ENCODE data around the gene SP100. TPM values are rescaled to one million over a fixed set of nuclear protein-coding genes. Genes with fewer than 3 reads are reported as not detected.
"Not testable (repeated sequence)": the region's sequence is repeated elsewhere in the genome, so short reads cannot be mapped to it uniquely, and the experiment has no call there.

Gene SP100
- total RNA-seq, 2 experiments from 2014 or later = 242 to 243 TPM

DNA sequence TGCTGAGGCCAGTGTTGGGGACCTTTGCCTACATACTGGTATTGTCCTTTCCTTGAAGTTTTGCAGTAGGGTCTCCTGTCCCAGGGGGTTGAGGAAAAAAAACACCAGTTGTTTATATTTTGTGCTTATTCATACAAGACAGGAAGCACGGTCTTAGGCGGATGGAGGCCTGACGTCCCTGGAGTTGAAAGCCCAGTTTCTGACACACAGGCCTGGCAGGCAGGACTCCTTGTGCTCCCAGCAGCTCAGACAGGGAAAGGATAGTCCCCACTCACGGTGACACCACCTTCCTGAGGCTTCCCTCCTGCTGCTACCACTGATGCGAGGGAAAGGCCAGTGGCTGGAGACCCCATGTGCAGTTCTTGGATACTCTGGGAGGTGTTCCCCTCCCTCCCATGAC, 15.5 kb upstream of the SP100 start:
- POLR2A ChIA-PET = no interaction called here
- Mint-ChIP-seq H3K36me3 (ENCODE audit: low read depth) (peaks cover 92% of the 10 kb centered on the region), H3K9me3 (peaks cover 2% of the 10 kb centered on the region), H3K4me3 (no peak overlapping the region), H3K4me1 (ENCODE audit: low read depth) (no peaks in the 10 kb centered on the region), H3K27ac (no peak overlapping the region), H3K27me3 (no peaks in the 10 kb centered on the region)
- DNase-seq = no peak
- CTCF ChIA-PET = no interaction called here
- Histone ChIP-seq H3K9me3 (ENCODE audit: control insufficient read depth in 1 of 2, insufficient read depth in 1 of 2, low read length in 2 of 2) (peaks cover 5 to 8% of the 10 kb centered on the region in 2 experiments), H3K36me3 (ENCODE audit: insufficient read depth, low read length) (peaks cover 77% of the 10 kb centered on the region), H3K27me3 (ENCODE audit: control insufficient read depth in 1 of 2, insufficient read depth in 2 of 2, low read length in 2 of 2) (no peaks in the 10 kb centered on the region), H3K4me3 (ENCODE audit: low read length) (no peak overlapping the region), H3K27ac (ENCODE audit: low read depth in 1 of 2, low read length in 2 of 2) (no peak overlapping the region), H3K4me1 (ENCODE audit: insufficient read depth, low read length) (no peaks in the 10 kb centered on the region)
- intact Hi-C loops (cut with DNase I, micrococcal nuclease) = no loop called here
- ATAC-seq (ENCODE audit: poor library complexity) = no peak
- TF ChIP-seq, protein P1, sequence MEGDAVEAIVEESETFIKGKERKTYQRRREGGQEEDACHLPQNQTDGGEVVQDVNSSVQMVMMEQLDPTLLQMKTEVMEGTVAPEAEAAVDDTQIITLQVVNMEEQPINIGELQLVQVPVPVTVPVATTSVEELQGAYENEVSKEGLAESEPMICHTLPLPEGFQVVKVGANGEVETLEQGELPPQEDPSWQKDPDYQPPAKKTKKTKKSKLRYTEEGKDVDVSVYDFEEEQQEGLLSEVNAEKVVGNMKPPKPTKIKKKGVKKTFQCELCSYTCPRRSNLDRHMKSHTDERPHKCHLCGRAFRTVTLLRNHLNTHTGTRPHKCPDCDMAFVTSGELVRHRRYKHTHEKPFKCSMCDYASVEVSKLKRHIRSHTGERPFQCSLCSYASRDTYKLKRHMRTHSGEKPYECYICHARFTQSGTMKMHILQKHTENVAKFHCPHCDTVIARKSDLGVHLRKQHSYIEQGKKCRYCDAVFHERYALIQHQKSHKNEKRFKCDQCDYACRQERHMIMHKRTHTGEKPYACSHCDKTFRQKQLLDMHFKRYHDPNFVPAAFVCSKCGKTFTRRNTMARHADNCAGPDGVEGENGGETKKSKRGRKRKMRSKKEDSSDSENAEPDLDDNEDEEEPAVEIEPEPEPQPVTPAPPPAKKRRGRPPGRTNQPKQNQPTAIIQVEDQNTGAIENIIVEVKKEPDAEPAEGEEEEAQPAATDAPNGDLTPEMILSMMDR (IDR thresholded peaks at IDR 0.05) = no peak

DNA sequence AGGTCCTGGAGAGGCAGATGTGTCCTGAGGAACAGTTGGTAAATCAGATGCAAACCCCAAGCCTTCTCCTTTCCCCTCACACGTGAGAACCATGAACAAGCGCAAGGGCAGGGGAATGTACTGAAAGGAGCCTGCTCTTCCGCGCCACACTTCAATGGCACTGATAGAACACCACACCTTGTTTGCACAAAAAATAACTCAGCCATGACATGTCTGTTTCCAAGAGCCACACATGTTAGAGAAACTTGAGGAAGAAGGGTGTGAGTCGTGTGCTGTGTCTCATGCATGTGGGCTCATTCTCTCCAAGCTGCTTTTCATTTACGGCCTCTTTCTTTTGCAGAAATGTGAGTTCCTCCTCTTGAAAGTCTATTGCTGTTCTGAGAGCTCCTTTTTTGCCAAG, 15.0 kb upstream of the SP100 start:
- intact Hi-C loops (cut with DNase I, micrococcal nuclease); H3K9me3 Mint-ChIP-seq; H3K4me1 Mint-ChIP-seq (ENCODE audit: low read depth); ATAC-seq (ENCODE audit: poor library complexity); H3K4me3 ChIP-seq (ENCODE audit: low read length); H3K4me3 Mint-ChIP-seq; H3K9me3 ChIP-seq (ENCODE audit: control insufficient read depth in 1 of 2, insufficient read depth in 1 of 2, low read length in 2 of 2); H3K27me3 ChIP-seq (ENCODE audit: control insufficient read depth in 1 of 2, insufficient read depth in 2 of 2, low read length in 2 of 2); H3K4me1 ChIP-seq (ENCODE audit: insufficient read depth, low read length); CTCF ChIA-PET; H3K27ac Mint-ChIP-seq; H3K27me3 Mint-ChIP-seq; DNase-seq; POLR2A ChIA-PET; H3K27ac ChIP-seq (ENCODE audit: low read depth in 1 of 2, low read length in 2 of 2): not testable (repeated sequence)
- peaks cover 77% of the 10 kb centered on the region for H3K36me3 ChIP-seq (ENCODE audit: insufficient read depth, low read length)
- H3K36me3 Mint-ChIP-seq (ENCODE audit: low read depth) = peaks cover 92% of the 10 kb centered on the region

DNA sequence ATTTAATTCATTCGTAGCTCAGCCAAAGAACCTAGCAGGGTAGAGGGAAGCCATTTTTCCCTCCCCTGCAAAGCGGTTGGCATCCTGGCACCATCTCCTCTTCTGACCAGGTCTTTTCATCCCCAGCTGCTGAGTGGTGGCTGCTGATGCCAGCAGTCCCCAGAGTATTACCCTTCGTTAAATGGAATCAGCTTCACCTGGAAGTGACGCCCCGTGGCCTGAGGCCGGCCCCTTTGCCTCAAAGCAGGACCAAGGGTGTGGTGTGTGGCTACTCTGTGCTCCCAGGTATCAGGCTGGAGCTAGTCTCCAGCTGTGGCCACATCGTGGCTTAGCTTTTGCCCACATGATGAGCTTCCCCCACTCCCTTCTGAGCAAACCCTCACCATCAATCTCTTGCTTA, 12.3 kb upstream of the SP100 start:
- Histone ChIP-seq H3K36me3 (ENCODE audit: insufficient read depth, low read length) (peaks cover 65% of the 10 kb centered on the region), H3K4me3 (ENCODE audit: low read length) (no peak overlapping the region), H3K27me3 (ENCODE audit: control insufficient read depth in 1 of 2, insufficient read depth in 2 of 2, low read length in 2 of 2) (no peaks in the 10 kb centered on the region), H3K4me1 (ENCODE audit: insufficient read depth, low read length) (peaks cover 4% of the 10 kb centered on the region), H3K9me3 (ENCODE audit: control insufficient read depth in 1 of 2, insufficient read depth in 1 of 2, low read length in 2 of 2) (no peaks in the 10 kb centered on the region), H3K27ac (ENCODE audit: low read depth in 1 of 2, low read length in 2 of 2) (no peak overlapping the region)
- intact Hi-C loops (cut with DNase I, micrococcal nuclease) = no loop called here
- H3K27me3 Mint-ChIP-seq = no peaks in the 10 kb centered on the region
- ChIA-PET POLR2A (interaction anchor here (1.3 to 1.4 kb wide), 2 partner anchors 77 to 81 kb away, joined by 3 to 4 read pairs; partner anchors contain the start of gene SP140L), CTCF (no interaction called here)
- H3K36me3 Mint-ChIP-seq (ENCODE audit: low read depth) = peaks cover 79% of the 10 kb centered on the region
- H3K4me3 Mint-ChIP-seq = no peak overlapping the region
- ATAC-seq (ENCODE audit: poor library complexity) (no peak), DNase-seq (no peak)
- TF ChIP-seq, protein P1 (IDR thresholded peaks at IDR 0.05) = no peak
- H3K27ac Mint-ChIP-seq = no peak overlapping the region
- no peaks in the 10 kb centered on the region for H3K9me3 Mint-ChIP-seq
- peaks cover 24% of the 10 kb centered on the region for H3K4me1 Mint-ChIP-seq (ENCODE audit: low read depth)

DNA sequence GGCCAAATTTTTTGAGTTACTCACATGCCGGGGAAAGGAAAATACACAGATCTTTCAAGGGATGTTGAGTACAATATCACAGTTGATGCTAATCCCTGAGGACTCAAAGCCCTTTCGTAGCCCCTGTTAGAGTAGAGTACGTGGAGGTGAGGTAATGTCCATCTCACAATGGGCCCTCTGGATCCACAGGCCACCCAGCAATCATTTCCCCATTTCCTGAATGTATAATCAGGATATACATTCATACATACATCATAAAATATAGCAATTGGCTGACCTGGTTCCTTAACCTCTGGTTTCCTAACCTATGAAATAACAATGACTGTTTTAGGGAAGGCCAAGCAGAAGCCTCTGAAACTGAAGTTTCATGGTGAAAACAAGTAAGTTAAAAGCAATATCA, 10.2 kb upstream of the SP100 start:
- peaks cover 45% of the 10 kb centered on the region for H3K36me3 ChIP-seq (ENCODE audit: insufficient read depth, low read length)
- H3K27me3 Mint-ChIP-seq = no peaks in the 10 kb centered on the region
- peaks cover 59% of the 10 kb centered on the region for H3K36me3 Mint-ChIP-seq (ENCODE audit: low read depth)
- no peaks in the 10 kb centered on the region for H3K9me3 Mint-ChIP-seq
- H3K4me1 ChIP-seq (ENCODE audit: insufficient read depth, low read length) = peaks cover 22% of the 10 kb centered on the region
- ChIA-PET CTCF (no interaction called here), POLR2A (no interaction called here)
- peak overlapping the region; percentile 14 for H3K27ac Mint-ChIP-seq
- intact Hi-C loops (cut with DNase I, micrococcal nuclease) = no loop called here
- ATAC-seq (ENCODE audit: poor library complexity) (no peak), DNase-seq (no peak)
- H3K27ac ChIP-seq (ENCODE audit: low read depth in 1 of 2, low read length in 2 of 2) = no peak overlapping the region
- no peak overlapping the region for H3K4me3 ChIP-seq (ENCODE audit: low read length)
- TF ChIP-seq, protein P1 (IDR thresholded peaks at IDR 0.05) = no peak
- no peak overlapping the region for H3K4me3 Mint-ChIP-seq
- H3K27me3 ChIP-seq (ENCODE audit: control insufficient read depth in 1 of 2, insufficient read depth in 2 of 2, low read length in 2 of 2) = no peaks in the 10 kb centered on the region
- no peaks in the 10 kb centered on the region for H3K9me3 ChIP-seq (ENCODE audit: control insufficient read depth in 1 of 2, insufficient read depth in 1 of 2, low read length in 2 of 2)
- H3K4me1 Mint-ChIP-seq (ENCODE audit: low read depth) = peaks cover 43% of the 10 kb centered on the region
